Hematopoietic multipotent progenitor cell treated with erythropoietin and hydrocortisone succinate and interleukin-3 and kit ligand, for 6 days (in vitro differentiated cells): Measurements from ENCODE around the gene CMC4.

Source experiments
- DNase-seq: peaks from one replicate; pipeline ENCODE4 v3.0.0-alpha.2; 2015

The CMC4 gene

DNA sequence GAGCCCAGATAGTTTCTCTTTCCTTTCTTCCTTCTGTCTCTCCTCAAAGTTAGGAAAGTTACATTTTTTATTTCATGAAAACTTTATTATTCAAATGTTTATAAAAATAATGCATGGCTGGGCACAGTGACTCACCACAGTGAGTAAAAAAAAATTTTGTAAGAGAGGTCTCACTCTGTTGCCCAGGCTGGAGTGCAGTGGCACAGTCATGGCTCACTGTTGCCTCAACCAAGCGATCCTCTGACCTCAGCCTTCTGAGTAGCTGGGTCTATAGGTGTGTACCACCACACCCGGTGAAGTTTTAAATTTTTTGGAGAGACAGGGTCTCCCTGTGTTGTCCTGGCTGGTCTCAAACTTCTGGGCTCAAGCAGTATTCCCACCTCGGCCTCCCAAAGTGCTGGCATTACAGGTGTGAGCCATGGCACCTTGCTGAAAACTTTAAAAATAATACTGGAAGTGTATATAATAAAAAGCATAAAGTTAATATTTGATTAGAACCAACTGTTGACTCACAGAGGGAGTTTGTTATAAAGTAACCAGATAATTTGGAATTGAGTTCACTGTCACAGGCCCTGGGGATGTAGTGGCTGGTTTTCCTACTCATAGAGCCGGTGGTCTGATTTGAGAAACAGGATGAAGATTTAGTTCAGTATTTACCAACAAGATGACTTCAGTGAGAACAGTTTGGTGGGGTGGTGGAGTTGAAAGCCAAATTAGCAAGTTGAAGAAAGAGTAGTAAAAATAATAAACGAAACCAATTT, 18.0 kb downstream of the CMC4 start:
- DNase-seq: no peak

DNA sequence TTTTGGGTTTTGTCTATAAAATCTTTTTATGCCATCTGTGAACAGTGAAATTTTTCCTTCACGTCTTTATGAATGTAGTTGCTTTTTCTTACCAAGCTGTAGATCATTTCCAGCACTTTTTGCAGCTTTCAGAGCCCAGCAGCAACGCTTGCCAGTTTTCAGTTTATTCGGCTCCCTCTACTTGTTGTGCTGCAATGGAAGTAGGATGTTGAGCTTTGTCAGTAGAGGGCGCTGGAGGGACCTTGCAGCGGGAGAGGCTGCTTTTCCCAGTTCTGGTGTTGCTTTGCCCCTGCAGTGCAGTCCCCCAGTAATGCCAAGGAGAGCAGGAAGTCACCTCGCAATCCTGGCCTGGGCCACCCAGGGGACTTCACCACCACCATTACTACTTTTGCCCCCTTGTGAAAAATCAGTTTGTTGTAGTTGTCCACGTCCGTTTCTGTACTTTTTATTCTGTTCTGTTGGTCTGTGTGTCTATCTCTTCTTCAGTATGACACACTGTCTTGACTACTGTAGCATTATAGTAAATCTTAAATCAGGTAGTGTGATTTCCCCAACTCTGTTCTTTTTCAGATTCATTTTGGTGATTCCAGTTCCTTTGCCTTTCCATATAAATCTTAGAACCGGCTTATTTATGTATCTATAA, 21.8 kb downstream of the CMC4 start:
- DNase-seq: peak; percentile 72

DNA sequence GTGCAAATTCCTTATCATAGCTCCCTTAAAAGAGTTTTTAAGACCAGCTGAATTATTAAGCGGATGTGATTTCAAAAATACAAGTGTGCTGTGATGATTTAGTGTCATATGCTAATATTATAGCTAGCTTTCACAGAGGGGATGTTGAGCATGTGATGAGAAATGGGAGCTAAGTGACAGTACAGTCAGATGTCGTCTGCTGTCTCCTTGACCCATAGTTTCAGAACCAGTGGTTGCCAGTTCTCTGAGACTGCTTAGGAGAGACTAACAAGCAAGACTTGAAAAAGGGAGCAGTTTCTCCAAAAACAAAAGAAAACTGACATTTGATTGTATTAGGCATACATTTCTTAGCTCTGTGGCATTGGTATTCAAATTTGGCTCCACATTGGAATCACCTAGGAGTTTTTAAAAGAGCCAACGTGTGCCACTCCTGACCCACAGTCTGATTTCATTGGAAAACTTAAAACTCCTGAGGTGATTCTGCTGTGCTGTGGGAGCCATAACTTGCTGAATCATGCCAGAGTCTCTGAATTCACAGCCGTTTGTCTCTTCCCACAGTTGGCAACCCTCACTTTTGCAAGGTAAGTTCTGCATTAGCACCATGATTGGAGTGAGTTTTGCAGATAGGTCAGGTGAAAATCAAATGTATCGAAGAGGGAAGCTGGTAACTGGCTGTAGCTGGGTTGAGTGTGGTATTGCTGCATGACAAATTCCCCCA, 24.0 kb downstream of the CMC4 start:
- DNase-seq: no peak

DNA sequence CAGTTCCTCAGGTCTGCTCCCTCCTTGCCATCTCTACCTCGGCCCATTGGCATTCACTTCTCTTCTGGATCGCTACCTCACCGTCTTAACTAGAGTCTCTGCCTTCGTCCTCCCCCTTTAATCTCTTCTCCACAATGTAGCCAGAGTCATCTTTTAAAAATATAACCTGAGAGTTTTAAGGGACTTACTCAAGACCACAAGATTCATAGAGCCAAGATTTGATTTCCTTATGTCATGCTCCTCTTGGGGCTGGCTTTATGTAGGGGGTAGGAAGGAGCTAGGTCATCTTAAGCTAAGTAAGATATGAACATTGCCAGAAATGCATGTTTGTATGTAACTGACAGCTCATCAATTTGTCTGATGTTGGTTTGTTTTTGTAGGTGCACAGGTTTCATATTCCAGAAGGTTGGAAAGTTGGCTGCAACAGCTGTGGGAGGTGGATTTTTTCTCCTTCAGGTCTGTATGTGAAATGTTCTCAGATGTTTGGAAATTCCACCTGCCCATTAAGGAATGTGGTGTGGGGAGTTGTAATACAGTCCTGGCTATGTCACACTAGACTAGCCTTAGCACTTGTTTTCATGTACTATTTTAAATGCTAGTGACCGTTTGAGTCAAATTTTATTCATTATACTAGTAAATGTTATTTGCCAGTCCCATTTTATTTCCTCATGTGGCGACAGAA, 24.7 kb downstream of the CMC4 start:
- DNase-seq: no peak

DNA sequence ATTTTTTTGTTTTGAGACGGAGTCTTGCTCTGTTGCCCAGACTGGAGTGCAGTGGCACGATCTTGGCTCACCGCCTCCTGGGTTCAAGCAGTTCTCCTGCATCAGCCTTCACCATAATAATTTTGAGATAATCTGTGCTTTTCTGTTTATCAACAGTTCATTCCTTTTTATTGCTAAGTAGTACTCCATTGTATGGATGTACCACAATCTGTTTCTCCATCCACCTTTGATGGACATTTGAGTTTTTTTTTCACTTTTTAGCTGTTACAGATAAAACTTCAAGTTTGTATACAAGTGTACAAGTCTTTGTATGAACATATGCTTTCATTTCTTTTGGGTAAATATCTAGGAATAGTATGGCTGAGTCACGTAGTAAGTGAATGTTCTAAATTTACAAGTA, 35.2 kb downstream of the CMC4 start:
- DNase-seq: no peak

DNA sequence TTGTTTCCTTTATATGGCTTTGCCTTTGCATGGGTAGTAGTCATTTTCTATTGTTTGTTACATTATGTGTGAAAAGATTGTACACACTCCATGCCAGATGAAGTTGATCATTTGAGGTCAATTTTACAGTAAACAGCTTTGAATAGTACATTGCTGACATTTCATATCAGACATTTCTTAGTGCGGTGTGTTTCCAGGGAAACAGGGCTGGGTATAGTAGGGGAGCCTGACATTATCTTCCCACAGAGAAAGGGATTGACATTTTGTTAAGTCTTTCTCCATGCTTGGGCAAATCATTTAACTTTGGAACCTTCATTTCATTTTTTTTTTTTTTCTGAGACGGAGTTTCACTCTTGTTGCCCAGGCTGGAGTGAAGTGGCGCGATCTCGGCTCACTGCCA, 39.3 kb downstream of the CMC4 start:
- DNase-seq: peak; percentile 15

DNA sequence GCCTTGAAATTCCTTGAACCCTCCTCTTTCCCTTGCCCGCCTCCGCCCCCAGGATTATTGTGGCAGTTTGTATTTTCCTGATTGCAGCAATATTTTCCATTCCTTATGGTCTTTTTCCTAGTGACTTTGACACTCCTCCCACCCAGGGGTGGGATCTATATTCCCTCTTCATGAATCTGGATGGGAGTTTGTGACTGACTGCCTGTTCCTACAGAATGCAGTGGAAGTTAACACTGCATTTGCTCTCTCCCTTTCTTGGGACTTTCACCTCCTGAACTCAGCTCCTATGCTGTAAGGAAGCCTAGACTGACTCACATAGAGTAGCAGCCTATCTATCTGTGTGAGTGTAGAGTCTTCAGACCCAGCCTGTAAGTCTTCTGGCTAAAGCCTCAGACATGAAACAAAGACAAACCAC, 42.1 kb downstream of the CMC4 start:
- DNase-seq: no peak

DNA sequence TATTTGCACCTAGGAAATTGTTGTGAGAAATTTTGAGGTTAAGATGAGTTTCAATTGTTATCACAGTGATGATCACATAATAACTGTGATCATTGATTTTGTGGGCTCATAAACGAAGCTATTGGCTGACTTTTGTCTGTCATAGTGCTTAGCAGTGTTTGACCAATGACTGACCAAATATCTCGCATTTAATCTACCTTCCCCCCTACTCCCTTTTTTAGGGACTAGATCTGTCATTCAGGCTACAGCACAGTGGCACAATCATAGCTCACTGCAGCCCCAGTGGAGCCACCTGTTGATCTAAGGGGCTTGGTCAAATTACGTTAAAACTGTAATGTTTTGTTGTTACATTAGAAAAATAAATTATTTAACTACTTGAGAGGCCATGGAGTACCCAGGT, 42.8 kb downstream of the CMC4 start:
- peak; percentile 28 for DNase-seq

DNA sequence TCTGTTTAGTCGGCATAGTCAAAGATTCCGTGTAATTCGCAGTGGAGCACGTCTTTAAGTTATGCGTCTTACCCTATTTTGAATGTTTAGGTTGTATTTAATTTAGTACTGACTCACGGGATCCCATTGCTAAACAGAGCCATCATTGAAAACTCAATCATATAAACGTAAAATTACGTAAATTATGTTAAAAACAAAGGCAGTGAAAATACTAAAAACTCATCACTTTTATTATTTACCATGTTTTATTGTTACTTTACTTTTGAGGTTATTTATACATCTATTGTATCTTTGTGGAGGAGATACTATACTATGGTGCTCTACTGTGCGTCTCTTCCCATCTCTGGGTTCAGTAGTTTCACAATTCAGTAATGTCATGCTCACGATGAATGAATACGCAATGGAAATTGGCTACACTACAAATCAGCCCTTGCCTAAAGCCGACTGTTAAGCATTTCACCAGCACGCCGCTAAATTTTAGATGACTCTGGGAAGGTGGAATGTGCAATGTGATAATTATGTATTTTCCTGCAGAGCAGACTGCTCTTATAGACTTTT, 43.3 kb downstream of the CMC4 start:
- DNase-seq: peak; percentile 69

DNA sequence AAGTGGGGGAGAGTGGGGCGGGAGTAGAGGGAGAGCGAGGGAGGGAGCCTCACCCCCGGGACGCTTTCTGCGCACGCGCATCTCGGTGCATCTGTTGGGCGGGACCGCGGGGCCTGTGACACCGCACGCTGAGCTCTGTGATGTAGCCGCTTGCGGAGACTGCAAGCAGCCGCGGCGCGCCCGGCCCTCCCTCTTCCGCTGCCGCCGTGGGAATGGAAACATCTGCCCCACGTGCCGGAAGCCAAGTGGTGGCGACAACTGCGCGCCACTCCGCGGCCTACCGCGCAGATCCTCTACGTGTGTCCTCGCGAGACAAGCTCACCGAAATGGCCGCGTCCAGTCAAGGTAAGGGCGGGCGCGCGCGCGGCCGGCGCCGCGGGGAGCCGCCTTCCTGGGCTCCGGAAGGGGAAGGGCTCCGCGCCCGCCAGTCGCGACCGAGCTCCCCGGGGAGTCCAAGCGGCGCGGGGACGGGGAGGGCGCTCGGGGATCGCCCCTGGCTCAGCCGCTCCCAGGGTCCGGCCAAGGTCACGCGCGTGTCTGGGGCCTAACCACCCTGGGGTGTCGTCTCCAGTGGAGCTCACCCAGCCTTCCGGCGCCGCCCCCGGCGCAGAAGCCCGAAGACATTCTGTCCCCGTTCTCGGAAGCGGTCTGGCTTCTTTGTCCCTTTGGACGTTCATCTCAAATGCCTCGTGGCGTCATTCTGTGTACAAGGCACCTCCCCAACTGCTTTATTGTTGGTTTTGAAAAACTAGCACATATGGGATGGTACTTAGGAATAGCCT, 44.0 kb downstream of the CMC4 start, which contains the start of gene FUNDC2:
Gene FUNDC2, plus strand, starts transcription at position 118 of the 782 bp plus-strand sequence. Its CDS starts 95 bp downstream, at position 213.
- peak; percentile 92 for DNase-seq

DNA sequence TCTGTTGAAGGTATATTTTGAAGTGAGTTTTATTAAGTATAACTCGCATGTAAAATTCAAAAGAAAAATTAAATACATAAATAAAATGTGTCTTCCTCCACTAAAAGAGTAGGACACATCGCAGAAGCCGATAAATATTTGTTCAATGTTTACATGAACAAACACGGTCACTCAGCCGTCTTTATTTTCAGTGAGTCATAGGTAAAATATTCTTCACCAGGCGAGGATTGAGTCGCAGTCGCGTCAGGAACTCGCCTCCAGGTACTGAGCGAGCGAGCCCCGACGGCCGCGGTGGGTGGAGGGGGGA, 44.6 kb downstream of the CMC4 start:
- DNase-seq: no peak

DNA sequence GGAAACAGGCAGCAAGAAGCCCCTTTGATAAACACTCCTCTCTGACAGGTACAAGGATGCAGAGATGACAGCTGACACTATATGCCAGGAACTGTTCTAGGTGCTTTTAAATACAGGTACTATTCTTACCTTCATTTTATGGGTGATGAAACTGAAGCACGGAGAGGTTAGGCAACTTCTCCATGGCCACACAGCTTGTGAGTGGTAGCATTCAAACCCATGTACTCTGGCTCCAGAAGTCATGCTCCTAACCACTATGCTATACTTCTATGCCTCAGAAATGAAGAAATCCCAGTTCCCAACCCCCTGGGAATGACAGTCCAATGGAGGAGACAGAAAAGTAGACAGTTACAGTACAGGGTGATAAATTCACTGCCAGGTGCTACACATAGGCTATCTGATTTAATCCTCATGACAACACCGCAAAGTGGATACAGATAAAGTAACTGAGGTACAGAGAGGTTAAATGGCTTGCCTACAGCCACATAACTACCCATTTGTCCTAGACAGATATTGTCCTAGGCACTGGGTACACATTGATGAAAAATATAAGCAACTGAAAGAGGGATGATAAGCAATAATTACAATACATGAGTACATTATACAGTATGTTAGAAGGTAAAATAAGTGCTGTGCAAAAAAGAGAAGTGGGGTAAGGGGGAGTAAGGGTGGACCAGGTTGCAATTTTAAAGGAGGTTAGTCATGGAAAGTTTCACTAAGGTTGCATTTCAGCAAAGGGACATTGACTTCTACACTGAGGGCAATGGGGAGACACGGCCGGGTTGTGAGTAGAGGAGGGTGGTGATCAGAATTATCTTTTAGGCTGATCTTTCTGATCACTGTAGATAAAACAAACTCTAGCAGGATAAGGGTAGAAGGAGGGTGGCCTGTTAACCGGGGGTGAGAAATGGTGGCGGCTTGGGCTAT, 46.8 kb downstream of the CMC4 start:
- DNase-seq: peak; percentile 10

DNA sequence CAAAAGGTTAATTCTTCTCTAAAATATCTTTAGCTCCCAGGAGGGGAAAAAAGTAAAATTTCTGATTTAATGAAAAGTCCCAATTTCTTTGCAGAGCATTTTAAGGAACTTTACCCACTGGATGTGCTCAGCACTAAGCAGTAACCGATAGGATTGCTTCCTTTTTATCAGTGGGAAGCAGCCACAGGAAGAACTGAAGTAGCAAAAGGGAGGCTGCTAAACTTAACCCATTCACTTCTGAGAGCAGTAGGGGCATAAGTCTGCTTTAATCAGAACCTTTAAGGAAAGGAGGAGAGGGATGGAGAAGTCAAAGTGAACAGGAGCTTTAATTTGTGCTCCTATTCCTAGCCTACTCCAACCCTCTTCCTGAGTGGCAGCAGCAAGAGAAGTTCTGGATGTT, 48.4 kb downstream of the CMC4 start, which contains the start of gene F8:
Gene F8, minus strand, starts transcription at position 139 of the 400 bp plus-strand sequence. CDS start 171 bp downstream, outside the sequence.
- DNase-seq: peak; percentile 24

DNA sequence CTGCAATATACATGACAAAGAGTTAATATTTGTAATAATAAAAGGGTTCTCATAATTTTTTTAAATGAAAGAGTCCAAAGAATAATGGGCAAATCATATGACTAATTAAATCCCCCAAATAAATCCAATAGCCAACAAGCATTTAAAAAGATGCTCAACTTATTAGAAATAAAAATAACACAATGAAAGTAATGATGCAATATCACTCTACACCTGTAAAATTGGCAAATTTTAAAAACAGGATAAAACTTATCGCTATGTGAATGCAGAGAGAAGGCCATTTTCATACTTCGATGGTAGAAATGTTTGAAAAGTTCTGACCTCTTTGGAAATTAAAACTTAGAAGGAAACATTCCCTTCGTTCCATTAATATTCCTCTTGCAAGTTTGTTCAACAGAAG, 50.3 kb downstream of the CMC4 start:
- no peak for DNase-seq
